HAP-1 (cell line): ENCODE results near the gene CDA.

Experiments
- DNase-seq, 2 experiments: peaks; one replicate each; pipeline ENCODE4 v3.0.0-alpha.2; 2016 to 2020; ENCODE audit warnings: low spot score in 2 of 2
- H3K27me3 ChIP-seq: fragments of 250-450 bp; sonication (Bioruptor Pico); 2 replicates; pipeline ENCODE4 v1.5.1; 2020; ENCODE audit warnings: low read depth, mild to moderate bottlenecking, moderate library complexity
- H3K36me3 ChIP-seq: fragments of 250-450 bp; sonication (Bioruptor Pico); replicated peaks from 2 replicates; pipeline ENCODE4 v1.5.1; 2020; ENCODE audit warnings: mild to moderate bottlenecking
- H3K4me1 ChIP-seq: fragments of 250-450 bp; sonication (Bioruptor Pico); 2 replicates; pipeline ENCODE4 v1.5.1; 2020; ENCODE audit warnings: mild to moderate bottlenecking
- H3K4me3 ChIP-seq: fragments of 250-450 bp; sonication (Bioruptor Pico); 2 replicates; pipeline ENCODE4 v1.5.1; 2020; ENCODE audit warnings: mild to moderate bottlenecking, moderate library complexity
- H3K9me3 ChIP-seq: fragments of 250-450 bp; sonication (Bioruptor Pico); 2 replicates; pipeline ENCODE4 v1.5.1; 2020; ENCODE audit warnings: mild to moderate bottlenecking, moderate library complexity
- in situ Hi-C: fragments of 300-500 bp; cut with MboI; formaldehyde crosslinking; loops from 3 replicates; pipeline ENCODE4 v1.14.3; 2020; ENCODE audit warnings: low sequenced_read_pairs, inconsistent platforms, mixed read lengths

Gene CDA

DNA sequence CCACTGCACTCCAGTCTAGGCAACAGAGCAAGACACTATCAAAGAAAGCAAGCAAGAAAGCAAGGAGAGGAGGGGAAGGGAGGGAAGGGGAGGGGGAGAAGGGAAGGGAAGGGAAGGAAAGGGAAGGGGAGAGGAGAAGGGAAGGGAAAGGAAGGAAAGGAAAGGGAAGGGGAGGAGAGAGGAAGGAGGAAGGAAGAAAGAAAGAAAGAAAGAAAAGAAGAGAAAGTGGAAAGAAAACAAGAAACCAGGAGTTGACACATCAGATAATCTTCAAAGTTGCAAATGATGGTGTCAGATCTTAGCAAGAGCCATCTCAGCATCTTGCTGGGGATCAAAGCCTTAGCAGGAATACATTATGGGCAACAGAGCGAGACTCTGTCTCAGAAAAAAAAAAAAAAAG lies 14.9 kb upstream of the CDA start:
- Histone ChIP-seq H3K9me3 (no peaks in the 10 kb centered on the region), H3K4me3 (no peak overlapping the region), H3K27me3 (0 out of 2 replicates have a peak, but pooled peaks cover 7% of the 10 kb centered on the region), H3K4me1 (no peaks in the 10 kb centered on the region), H3K36me3 (no peaks in the 10 kb centered on the region)
- DNase-seq, result no peak
- in situ Hi-C loops, result no loop called here

DNA sequence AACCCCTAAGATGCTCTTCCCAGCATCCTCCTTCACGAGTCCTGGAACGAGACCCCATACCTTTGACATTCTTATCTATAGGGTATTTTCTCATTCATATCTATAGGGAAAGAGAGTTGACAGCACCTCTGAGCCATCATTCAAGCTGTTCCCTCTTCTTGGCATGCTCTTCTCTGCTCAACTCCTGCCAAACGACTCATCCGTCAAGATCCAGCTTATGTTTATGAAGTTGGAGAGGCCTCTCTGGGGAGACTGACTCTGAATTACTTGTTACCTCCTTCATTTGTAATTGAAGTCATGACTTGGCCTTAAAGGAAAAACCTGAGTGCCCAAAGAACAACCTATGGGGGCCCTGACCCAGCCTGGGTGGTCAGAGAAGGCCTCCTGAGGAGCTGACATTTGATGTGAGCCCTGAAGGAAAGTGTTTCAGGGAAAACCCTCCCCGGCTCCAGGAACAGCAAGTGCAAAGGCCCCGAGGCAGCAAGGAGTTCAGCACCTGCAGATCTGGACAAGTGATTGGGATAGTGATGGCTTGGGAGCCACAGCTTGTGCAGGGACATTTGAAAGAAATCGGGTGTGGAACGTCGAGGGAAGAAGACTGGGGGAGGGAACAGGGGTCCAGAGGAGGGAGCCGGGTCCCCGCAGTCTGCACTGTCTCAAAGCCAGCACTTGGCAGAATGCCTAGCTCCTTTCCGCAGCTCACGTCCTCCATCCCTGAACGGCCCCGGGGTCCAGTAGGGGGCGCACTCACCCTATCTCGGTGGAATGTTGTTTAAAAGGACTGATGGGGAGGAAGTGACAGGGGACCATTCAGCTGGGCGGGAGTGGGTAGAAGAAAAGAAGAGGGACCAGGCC lies 14.0 kb upstream of the CDA start:
- in situ Hi-C loops, result no loop called here
- DNase-seq, result peak; percentile 80 to 96

DNA sequence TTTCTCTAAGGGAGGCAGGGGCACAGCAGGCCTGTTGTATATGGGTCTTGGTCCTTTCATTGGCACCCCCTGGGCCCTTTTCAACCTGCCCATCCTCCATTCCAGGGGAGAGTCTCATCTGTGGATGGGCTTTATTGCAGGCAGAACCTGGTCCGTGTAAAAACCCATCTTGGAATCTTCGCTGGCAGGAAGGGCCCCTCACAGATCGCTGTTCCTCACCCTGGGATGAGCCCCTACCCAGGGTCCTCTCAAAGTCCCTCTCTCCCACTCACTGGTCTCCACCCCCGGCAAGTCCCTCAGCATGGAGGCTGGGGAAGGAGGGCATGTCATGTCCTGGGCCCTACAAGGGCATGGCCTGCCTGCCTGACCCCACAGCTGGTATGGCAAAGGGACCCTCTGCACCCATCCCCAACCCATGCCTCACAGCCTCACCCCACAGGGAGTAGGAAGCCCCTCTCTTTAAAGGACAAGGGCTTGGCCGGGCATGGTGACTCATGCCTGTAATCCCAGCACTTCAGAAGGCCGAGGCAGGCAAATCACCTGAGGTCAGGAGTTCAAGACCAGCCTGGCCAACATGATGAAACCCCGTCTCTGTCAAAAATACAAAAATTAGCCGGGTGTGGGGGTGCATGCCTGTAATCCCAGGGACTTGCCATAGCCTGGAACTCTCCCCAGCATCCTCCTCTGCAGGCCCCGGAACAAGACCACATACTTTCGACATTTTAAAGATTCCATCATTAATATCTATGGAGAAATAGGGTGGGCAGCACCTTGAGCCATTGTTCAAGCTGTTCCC lies 13.2 kb upstream of the CDA start:
- Histone ChIP-seq H3K36me3 (no peaks in the 10 kb centered on the region), H3K4me1 (no peaks in the 10 kb centered on the region), H3K9me3 (no peaks in the 10 kb centered on the region), H3K27me3 (0 out of 2 replicates have a peak, but pooled peaks cover 7% of the 10 kb centered on the region), H3K4me3 (no peak overlapping the region)
- in situ Hi-C loops, result no loop called here
- no peak for DNase-seq

More for the DNA sequence above, 14.0 kb upstream of the CDA start:
- Histone ChIP-seq H3K9me3 (no peaks in the 10 kb centered on the region), H3K27me3 (0 out of 2 replicates have a peak, but pooled peaks cover 7% of the 10 kb centered on the region), H3K4me3 (no peak overlapping the region), H3K36me3 (no peaks in the 10 kb centered on the region), H3K4me1 (no peaks in the 10 kb centered on the region)

DNA sequence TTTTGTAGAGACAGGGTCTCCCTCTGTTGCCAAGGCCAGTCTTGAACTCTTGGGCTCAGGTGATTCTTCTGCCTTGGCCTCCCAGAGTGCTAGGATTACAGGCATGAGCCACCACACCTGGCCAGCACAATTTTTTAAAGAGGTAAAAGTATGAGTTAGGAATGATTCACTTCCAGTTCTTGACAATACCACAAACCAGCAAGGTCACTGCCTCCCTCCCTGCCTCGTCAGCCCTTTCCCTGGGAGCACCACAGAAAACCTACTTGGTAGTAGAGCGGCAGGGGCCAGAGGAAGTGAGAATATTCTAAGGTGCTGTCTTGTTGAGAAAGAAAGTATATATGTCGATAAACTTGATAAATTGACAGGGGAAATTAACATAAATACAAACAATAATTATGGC lies 10.8 kb upstream of the CDA start:
- H3K27me3 ChIP-seq, result 0 out of 2 replicates have a peak, but pooled peaks cover 6% of the 10 kb centered on the region
- no peak for DNase-seq
- H3K4me1 ChIP-seq, result no peaks in the 10 kb centered on the region
- no peaks in the 10 kb centered on the region for H3K36me3 ChIP-seq
- H3K9me3 ChIP-seq, result no peaks in the 10 kb centered on the region
- in situ Hi-C loops, result no loop called here
- no peak overlapping the region for H3K4me3 ChIP-seq

DNA sequence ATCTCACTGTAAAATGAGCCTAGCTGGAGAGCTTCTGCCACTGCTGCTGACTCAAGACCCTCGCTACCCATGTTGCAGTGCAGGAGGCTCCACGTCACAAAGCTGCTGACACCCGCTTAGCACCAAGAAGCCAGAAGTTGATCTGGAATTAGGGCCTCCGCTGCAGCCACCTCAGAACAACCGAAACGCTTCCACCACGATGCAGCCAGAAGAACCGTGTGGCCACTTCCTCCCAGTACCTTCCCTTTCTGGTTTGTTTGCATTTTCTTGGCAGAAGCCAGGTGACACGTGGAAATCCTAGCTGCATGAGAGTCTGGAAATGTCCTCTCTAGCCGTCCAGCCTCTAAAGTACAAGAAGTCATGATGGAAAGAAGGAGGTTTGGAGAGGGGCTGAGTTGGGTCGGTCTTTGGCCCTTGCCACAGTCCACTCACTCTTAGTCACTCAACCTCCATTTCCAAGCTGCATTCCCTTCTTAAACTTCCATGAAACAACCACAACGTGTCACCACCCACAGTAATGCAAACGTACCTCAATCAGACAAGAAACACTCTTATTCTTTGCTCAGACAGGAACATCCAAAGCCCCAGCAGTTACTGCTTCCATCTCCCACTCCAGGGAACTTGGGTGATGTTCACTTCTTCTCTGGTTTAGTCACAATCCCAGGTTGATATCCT lies 10.0 kb upstream of the CDA start:
- 0 out of 2 replicates have a peak, but pooled peaks cover 6% of the 10 kb centered on the region for H3K27me3 ChIP-seq
- in situ Hi-C loops, result no loop called here
- no peaks in the 10 kb centered on the region for H3K9me3 ChIP-seq
- no peak overlapping the region for H3K4me3 ChIP-seq
- H3K36me3 ChIP-seq, result no peaks in the 10 kb centered on the region
- no peaks in the 10 kb centered on the region for H3K4me1 ChIP-seq
- no peak for DNase-seq

DNA sequence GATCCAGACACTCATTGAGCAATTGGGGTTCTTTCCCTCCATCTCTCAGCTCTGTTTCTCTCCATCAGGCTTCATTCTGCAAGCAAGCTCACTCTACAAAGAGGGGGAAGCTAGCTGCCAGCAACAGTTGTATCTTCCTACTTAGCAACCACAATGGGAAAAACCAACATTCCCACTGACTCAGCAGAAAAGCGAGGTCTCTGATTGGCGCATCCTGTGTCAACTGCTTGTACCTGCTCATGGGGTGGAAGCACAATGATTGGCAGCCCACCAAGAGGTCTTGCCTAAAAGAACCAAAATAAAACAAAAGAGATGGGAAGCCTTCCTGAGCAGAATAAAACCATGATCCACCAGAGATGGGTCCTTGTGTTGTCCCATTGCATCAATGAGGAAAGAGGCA lies 4.0 kb upstream of the CDA start:
- H3K4me1 ChIP-seq, result peaks cover 7% of the 10 kb centered on the region
- H3K36me3 ChIP-seq, result no peaks in the 10 kb centered on the region
- no peak overlapping the region for H3K4me3 ChIP-seq
- no peak for DNase-seq
- in situ Hi-C loops, result no loop called here
- no peaks in the 10 kb centered on the region for H3K9me3 ChIP-seq
- H3K27me3 ChIP-seq, result 0 out of 2 replicates have a peak, but pooled peaks cover 7% of the 10 kb centered on the region

DNA sequence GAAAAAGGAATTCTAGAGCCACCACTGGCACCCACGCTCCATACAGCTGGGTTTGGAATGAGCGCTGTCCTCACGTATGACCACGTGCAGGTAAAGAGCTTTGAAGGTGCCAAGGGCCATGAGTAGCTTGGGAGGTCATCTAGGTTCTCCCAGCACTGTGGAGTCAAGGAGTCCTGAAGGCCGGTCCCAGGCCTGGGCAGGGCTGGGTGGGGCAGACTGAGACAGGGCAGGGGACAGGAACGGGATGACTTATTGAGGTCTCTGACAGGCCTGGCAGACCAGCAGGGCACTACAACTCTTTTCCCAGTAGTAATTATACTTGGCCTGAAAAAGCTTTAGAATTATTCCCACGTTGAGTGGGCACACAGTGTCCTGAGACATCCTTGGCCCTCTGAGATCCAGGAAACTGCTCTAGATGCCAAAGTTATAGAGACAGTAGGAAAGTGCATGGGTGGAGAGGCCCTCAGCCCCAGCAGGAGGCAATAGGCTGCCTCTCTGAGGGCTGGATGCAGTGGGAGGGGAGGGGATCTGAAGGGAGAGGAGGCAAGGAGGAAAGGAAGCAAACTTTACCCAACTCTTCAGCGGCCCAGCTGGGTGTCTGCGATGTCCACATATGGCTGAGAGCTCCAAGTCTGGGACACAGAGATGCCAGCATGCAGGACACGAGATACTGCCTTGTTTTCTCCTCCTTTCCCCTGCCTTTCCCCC lies 1.8 kb upstream of the CDA start:
- H3K9me3 ChIP-seq, result no peaks in the 10 kb centered on the region
- DNase-seq, result no peak
- no peaks in the 10 kb centered on the region for H3K36me3 ChIP-seq
- H3K4me3 ChIP-seq, result no peak overlapping the region
- peaks cover 7% of the 10 kb centered on the region for H3K4me1 ChIP-seq
- in situ Hi-C loops, result no loop called here
- 0 out of 2 replicates have a peak, but pooled peaks cover 5% of the 10 kb centered on the region for H3K27me3 ChIP-seq

DNA sequence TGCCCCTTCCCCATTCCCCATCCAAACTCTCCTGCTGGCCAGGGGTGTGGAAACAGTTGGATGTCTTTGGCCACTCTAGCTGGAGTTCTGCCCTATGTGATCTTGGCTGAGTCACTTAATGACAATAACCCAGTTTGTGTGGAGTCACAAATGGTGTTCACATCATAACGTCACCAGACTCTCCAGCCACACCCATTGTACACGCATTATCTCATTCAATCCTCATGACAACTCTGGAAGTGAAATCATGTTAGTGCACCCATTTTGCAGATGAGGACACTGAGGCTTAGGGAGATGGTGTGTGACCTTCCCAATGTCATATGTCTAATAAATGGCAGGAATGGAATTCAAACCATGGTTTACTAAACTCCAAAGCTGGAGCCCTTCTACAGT lies 1.2 kb upstream of the CDA start:
- H3K36me3 ChIP-seq, result no peaks in the 10 kb centered on the region
- no peak overlapping the region for H3K4me3 ChIP-seq
- H3K4me1 ChIP-seq, result peaks cover 7% of the 10 kb centered on the region
- no peak for DNase-seq
- in situ Hi-C loops, result no loop called here
- 0 out of 2 replicates have a peak, but pooled peaks cover 5% of the 10 kb centered on the region for H3K27me3 ChIP-seq
- H3K9me3 ChIP-seq, result no peaks in the 10 kb centered on the region

DNA sequence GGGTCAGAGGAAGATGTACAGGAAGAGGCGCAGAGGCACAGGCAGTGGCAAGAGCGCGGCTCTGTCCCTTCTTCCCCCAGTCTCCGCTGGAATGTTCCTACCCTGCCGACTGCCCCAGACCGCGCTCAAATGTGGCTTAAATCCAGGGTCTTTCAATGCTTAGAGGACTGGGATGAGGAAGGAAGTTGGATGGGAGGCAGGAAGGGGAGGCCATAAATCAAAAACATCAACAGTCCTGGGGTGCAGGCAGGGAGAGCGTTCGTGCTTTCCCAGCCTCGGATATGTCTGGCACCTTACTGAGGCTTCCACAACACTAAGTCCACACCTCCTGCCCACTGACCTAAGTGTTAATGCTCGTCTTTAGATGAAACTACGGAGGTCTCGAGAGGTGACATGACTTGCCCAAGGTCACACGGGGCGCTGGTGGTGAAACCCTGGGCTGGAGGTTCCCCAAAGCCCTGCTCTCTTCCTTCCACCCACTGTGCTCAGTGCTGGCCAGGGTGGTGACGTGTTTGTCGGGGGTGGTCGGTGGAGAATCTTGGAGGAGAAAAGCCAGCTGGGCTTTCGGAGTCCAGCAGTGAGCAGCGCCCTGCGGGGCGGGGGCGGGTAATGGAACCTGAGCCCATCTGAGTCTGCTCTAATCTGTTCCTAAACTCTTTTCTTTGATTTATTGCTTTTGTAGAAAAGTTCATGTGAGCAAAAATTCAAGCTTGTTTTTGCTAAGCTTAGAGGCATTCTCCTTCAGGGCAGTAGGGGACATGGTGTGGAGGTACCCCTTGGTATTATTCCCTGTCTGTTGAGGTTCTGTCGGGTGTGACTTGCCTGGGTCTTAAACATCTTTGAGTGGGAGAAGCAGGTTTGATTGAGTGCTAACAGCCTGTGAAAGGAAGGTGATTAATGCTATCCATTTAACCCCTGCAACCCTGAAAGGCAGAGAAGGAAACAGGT lies 708 bp downstream of the CDA start:
- H3K4me3 ChIP-seq, result peak overlapping the region; percentile 22
- peaks cover 7% of the 10 kb centered on the region for H3K4me1 ChIP-seq
- no peaks in the 10 kb centered on the region for H3K36me3 ChIP-seq
- 0 out of 2 replicates have a peak, but pooled peaks cover 5% of the 10 kb centered on the region for H3K27me3 ChIP-seq
- peak in 1 of 2 experiments; percentile 32 for DNase-seq
- no peaks in the 10 kb centered on the region for H3K9me3 ChIP-seq
- in situ Hi-C loops, result no loop called here

DNA sequence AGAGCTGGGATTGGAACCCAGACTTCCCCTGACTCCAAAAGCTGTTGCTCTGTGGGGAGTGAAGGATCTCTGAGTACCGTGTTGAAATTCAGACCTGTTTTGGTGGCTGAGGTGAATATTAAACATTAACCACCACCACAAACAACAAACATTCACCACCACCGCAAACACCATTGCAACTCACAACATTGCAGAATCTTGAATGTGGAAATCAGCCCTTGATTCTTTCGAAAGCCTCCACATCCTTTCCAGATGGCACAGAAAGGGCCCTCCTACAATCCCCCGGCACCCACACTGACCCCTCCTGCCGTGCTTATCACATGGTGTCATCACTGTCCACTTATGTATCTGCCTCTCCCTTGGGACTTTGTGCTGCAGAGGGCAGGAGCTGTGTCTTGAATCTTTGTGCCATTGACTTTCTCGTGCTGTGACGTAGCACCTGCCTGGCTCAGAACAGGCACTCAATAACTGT lies 1.4 kb downstream of the CDA start:
- no peaks in the 10 kb centered on the region for H3K36me3 ChIP-seq
- H3K27me3 ChIP-seq, result 0 out of 2 replicates have a peak, but pooled peaks cover 5% of the 10 kb centered on the region
- no peaks in the 10 kb centered on the region for H3K9me3 ChIP-seq
- H3K4me1 ChIP-seq, result peaks cover 7% of the 10 kb centered on the region
- no peak overlapping the region for H3K4me3 ChIP-seq
- in situ Hi-C loops, result no loop called here
- no peak for DNase-seq

DNA sequence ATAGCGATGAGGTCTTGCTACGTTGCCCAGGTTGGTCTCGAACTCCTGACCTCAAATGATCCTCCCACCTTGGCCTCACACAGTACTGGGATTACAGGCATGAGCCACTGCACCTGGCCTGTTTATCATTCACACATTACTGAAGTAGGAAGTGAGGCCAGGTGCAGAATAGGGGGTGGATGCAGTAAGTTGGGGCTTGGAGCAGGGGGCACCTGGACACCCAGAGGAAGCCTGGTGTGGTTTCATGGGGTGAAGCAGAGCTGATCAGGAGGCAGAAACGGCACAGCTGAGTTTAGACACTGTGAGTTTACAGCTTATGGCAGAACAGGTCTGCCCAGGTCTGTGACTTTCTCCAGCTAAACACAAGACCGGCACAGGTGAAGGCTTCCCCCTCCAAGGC lies 4.9 kb downstream of the CDA start:
- no peak for DNase-seq
- peaks cover 7% of the 10 kb centered on the region for H3K4me1 ChIP-seq
- no peaks in the 10 kb centered on the region for H3K9me3 ChIP-seq
- no peaks in the 10 kb centered on the region for H3K36me3 ChIP-seq
- in situ Hi-C loops, result no loop called here
- no peak overlapping the region for H3K4me3 ChIP-seq
- 0 out of 2 replicates have a peak, but pooled peaks cover 5% of the 10 kb centered on the region for H3K27me3 ChIP-seq

DNA sequence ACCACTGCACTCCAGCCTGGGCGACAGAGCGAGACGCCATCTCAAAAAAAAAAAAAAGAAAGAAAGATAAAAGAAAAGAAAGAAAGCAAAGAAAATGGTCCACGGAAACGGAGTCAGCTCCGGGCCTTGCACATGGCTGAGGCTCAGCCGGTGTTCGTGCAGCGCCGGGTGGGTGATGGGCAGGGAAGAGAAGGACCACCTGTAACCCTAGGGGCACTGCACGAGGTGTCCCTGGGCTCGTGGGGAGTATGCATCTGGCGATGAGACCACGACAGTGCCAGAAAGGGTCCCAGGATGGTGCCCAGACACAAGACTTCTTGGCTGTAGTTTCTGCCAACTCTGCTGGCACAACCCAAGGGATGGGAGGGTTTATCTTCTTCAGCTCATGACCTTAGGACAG lies 5.8 kb downstream of the CDA start:
- in situ Hi-C loops, result no loop called here
- Histone ChIP-seq H3K4me3 (no peak overlapping the region), H3K36me3 (no peaks in the 10 kb centered on the region), H3K9me3 (no peaks in the 10 kb centered on the region), H3K27me3 (0 out of 2 replicates have a peak, but pooled peaks cover under 1% of the 10 kb centered on the region), H3K4me1 (peaks cover 2% of the 10 kb centered on the region)
- DNase-seq, result no peak
